ENCODE measurements around the gene SHROOM1.
"Not testable (repeated sequence)": the region's sequence is repeated elsewhere in the genome, so short reads cannot be mapped to it uniquely, and the experiment has no call there.

The SHROOM1 gene

DNA sequence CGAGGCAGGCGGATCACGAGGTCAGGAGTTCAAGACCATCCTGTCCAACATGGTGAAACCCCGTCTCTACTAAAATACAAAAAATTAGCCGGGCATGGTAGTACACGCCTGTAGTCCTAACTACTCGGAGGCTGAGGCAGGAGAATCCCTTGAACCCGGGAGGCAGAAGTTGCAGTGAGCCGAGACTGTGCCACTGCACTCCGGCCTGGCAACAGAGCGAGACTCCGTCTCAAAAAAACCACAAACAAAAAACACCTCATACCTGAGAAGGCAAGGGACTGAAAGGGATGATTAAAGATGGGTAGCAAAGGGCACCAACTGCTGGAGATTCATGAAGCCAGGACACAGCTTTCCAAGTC is 23.7 kb downstream of the SHROOM1 start:
- not testable (repeated sequence) for DNase-seq (ENCODE audit: low read depth in 2 of 2)

DNA sequence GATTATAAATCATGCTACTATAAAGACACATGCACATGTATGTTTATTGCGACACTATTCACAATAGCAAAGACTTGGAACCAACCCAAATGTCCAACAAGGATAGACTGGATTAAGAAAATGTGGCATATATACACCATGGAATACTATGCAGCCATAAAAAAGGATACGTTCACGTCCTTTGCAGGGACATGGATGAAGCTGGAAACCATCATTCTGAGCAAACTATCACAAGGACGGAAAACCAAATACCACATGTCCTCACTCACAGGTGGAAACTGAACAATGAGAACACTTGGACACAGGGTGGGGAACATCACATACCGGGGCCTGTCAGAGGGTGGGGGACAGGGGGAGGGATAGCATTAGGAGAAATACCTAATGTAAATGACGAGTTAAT is 24.6 kb downstream of the SHROOM1 start:
- not testable (repeated sequence) for DNase-seq (ENCODE audit: low read depth in 2 of 2)

DNA sequence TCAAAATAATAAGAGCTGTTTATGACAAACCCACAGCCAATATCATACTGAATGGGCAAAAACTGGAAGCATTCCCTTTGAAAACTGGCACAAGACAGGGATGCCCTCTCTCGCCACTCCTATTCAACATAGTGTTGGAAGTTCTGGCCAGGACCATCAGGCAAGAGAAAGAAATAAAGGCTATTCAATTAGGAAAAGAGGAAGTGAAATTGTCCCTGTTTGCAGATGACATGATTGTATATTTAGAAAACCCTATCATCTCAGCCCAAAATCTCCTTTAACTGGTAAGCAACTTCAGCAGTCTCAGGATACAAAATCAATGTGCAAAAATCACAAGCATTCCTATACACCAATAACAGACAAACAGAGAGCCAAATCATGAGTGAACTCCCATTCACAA is 26.2 kb downstream of the SHROOM1 start:
- DNase-seq (ENCODE audit: low read depth in 2 of 2): not testable (repeated sequence)

DNA sequence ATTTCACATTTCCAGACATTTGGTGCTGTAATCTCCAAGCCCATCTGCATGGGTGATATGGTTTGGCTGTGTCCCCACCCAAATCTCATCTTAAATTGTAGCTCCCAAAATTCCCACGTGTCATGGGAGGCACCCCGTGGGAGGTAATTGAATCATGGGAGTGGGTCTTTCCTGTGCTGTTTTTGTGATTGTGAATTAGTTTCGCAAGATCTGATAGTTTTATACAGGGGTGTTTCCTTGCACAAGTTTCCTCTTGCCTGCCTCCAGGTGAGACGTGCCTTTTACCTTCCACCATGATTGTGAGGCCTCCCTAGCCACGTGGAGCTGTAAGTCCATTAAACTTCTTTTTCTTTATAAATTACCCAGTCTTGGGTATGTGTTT is 27.8 kb downstream of the SHROOM1 start:
- DNase-seq (ENCODE audit: low read depth in 2 of 2): not testable (repeated sequence)

DNA sequence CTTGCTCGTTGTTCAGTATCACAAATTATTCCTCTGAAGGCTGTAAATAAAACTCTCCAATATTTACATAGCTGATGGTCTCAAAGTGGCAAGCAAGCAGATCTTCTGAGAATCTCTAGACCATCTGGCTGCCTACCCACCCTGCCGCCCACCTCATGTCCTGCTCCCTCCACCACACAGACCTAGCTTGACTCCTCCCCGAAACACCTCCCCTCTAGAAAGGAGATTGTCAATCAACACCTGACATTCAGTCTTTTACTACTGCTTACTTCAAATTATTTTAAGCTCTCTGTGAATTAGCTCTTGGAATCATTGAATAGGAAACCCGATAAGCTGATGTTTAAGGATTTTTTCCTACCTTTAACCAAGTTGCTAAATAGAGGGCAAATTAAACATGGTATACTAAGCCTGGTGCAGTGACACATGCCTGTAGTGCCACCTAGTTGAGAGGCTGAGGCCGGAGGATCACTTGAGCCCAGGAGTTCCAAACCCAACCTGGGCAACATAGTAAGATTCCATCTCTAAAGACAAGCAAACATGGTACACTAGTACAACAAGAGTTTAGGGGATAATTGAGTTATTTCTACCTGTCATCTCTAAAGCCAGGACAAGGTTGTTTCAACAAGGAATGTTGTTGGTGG is 28.3 kb downstream of the SHROOM1 start:
- DNase-seq (ENCODE audit: low read depth in 2 of 2): no peak

GRCh38 chr5:132800545-132800944 is 29.9 kb downstream of the SHROOM1 start:
- no peak for DNase-seq (ENCODE audit: low read depth in 2 of 2)

- no peak for DNase-seq (ENCODE audit: low read depth in 2 of 2)
Observed at GRCh38 chr5:132799392-132799791, 31.1 kb downstream of the SHROOM1 start.

GRCh38 chr5:132797651-132798050 is 32.8 kb downstream of the SHROOM1 start:
- no peak for DNase-seq (ENCODE audit: low read depth in 2 of 2)

DNA sequence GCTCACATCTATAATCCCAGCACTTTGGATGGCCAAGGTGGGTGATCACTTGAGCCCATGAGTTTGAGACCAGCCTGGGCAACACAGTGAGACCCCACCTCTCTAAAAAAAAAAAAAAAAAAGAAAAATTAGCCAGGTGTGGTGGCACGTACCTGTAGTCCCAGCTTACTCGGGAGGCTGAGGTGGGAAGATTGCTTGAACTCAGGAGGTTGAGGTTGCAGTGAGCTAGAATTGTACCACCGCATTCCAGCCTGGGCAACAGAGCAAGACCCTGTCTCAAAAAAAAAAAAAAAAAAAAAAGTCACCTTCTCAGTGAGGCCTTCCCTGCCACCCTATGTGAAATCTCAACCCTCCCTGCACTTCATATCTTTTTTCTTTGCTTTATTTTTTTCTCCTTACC is 39.4 kb downstream of the SHROOM1 start:
- DNase-seq (ENCODE audit: low read depth in 2 of 2): no peak

DNA sequence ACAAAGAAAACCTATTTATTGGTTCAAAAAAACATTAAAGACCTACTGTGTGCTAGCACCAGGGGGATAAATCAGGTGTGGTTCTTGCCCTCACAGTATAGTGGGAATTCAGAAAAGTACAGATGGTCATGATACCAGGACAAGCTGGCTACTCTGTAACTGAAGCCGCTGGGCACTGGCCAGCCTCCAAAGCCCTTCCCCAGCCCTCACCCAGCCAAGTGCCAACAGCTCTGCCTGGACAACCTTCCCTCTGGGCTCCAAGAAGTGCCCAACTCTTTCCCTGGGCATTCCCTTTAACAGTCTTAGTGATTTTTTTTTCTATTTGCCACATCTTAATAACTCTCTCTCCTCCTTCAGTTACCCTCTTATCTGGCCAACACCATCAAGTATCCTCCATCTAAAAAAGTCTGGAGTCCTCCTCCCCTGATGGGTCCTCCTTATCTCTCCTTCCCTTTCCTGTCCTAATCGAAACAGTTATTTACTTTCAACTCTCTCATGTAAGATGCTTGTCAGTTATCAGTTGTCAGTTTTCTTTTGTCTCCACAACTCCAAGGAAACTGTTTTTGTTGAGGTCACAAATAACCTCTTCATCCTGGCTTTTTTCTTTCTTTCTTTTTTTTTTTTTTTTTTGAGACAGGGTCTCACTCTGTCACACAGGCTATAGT is 40.1 kb downstream of the SHROOM1 start:
- no peak for DNase-seq (ENCODE audit: low read depth in 2 of 2)

DNA sequence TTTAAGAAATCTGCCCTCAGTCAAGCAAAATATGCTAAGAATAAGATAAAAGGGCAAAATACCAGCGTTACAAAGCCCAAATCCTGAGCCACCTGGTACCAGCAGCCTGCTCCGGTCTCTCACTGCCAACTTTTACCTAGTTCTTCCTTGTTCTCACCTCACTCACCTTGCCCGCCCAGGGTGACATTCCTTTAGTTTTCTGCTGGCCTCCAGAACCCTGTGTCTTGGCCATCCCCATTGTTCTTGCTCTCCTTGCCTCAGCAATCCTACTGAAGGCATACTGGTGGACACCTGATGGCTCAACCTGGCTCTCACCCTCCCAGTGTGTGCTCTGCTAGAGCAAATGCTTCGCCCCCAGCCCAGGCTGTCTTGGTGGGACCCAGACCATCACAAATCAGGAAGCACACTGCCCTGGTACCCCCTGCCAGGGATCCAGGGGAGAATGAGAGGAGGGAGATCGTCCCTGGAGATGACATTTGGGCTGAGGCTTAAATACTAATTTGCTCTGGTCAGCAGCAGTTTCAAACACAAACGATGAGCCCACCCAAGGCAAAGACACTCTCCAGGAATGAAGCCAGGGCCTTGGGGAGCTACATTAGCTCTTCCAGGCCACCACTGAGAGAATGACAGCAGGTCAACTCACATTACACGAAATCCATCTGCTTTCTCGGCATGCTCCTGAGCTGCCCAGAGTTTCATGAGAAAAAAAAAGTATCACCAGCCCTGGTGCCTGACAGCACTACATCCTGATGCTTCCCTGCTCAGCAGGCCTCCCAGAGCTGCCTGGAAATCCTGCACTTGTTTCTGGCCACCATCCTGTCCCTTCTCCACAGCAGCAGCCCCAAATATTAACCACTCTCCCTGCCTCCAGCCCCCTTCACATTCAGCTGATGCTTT is 41.2 kb downstream of the SHROOM1 start:
- DNase-seq (ENCODE audit: low read depth in 2 of 2): no peak

GRCh38 chr5:132788508-132788907 is 41.9 kb downstream of the SHROOM1 start:
- no peak for DNase-seq (ENCODE audit: low read depth in 2 of 2)

- no peak for DNase-seq (ENCODE audit: low read depth in 2 of 2)
Observed at GRCh38 chr5:132787076-132787475, 43.4 kb downstream of the SHROOM1 start.

DNA sequence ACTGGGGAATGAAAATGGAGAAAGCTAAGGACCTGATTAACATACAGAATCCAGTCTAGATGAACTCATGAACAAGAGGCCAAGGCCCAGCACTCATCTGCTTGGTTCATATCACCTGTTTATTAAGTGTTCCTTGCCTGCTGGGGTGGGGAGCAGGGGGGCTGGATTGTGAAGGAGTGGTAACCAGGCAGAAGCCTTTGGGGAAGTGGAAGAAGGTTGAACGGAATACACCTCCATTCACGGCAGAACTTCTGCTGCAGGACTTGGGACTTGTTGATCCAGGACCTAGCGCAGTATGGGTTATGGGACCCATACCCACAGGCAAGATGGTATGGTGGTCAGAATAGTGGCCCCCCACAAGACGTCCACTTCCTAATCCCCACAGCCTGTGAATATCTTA is 44.6 kb downstream of the SHROOM1 start:
- DNase-seq (ENCODE audit: low read depth in 2 of 2): no peak

DNA sequence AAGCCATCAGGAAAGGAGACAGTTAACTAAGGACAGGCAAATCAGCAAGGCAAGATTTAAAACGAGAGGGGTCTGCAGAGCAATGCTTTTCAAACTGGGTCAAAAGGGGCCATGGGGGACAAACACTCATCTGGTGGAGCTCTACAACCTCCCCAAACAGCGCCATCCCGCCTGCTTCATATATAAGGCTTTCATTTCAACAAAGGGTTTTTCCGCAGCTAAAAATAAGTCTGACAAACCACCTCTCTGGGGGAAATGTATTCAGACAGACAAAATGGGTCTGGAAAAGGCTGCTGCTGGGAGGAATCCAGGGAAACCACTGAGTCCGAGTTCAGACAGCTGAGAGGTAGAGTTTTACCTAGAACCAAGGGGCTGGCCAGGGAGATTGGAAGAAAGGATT is 45.1 kb downstream of the SHROOM1 start:
- no peak for DNase-seq (ENCODE audit: low read depth in 2 of 2)

GRCh38 chr5:132782101-132782500 is 48.3 kb downstream of the SHROOM1 start:
- DNase-seq (ENCODE audit: low read depth in 2 of 2): no peak

- no peak for DNase-seq (ENCODE audit: low read depth in 2 of 2)
Observed at GRCh38 chr5:132781029-132781428, 49.4 kb downstream of the SHROOM1 start.

- DNase-seq (ENCODE audit: low read depth in 2 of 2): no peak
Observed at GRCh38 chr5:132780577-132780976, 49.9 kb downstream of the SHROOM1 start.

DNA sequence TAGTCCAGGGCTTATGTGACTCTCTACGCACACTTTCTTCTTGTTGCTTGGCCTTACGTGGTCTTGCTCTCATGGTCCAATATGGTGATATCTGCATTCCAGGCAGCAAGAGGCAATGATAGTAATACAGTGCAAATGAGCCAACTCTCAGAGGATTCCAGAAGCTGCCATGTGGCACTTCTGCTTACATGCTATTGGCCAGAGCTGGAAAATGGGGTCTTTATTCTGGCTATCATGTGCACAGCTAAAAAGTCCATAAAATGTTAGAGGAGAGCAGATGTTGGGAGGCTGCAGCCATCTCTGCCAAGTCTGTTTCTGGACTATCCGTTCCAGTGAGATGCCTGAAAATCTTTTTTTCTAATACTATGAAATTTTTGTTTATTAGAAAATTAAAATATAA is 50.5 kb downstream of the SHROOM1 start:
- DNase-seq (ENCODE audit: low read depth in 2 of 2): no peak

GRCh38 chr5:132778856-132779255 is 51.6 kb downstream of the SHROOM1 start:
- no peak for DNase-seq (ENCODE audit: low read depth in 2 of 2)

- no peak for DNase-seq (ENCODE audit: low read depth in 2 of 2)
Observed at GRCh38 chr5:132778129-132778528, 52.3 kb downstream of the SHROOM1 start.

DNA sequence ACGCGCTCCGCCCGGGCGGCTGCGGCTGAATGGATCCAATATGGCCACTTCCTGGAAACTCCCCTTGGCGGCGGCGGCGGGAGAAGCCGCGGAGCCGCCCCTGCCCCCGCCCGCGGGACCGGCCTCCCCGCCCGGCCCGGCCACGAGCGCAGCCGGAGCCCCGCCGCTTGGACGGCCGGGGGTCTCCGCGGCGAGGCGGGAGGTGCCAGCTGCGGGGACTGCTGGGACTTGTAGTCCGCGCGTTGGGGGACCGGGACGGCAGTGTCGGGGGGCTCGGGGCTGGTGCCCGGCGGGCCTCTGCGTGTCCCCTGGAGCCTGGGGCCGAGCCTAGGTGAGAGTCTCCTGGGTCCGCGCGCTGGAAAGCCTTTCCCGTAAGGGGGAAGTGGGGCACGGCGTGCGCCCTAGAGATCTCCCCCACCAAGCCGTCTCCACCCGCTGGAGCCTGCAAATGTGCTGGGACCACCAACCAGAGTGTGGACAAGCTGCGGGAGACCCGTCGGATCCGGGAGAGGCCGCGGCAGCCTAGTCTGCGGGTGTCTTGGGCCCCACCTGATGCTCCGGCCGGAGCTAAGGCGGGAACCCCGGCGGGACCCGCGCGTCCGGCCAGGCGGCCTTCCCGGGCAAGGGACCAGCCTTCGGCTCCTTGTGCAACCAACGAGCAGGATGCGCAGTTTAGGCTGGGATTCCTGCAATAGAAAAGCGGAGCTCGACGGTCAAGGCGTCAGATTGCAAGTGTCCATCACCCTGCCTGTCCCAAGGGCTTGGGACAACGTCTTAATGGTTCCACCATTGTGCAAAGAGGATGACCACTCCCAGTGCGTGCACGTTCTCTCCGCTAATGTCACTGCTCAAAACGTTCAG is 53.0 kb downstream of the SHROOM1 start, which contains the start of gene SEPTIN8:
SEPTIN8 (minus strand) TSS at position 31 of the 861 bp plus-strand sequence. CDS start 102 bp downstream, outside the sequence.
- DNase-seq (ENCODE audit: low read depth in 2 of 2): peak; percentile 7 to 34

Data from stimulated activated CD4-positive, alpha-beta T cell treated with anti-CD3 and anti-CD28 coated beads, Interleukin-1b, Interleukin-23, amount 100 ng/mL, for 4 hours (primary cell).